T-helper 1 cell treated with Interleukin-12 subunit alpha and Interleukin-12 subunit beta and Interleukin-4 antibody, amounts not matched to agents 30 μg/mL and 1 μg/mL, for 36 hours (primary cell): ENCODE data around the gene ZC2HC1C.

Source experiments
- H3K27ac Mint-ChIP-seq: one replicate; pipeline ENCODE4 v1.8.0; 2021; ENCODE audit warnings: mild to moderate bottlenecking, mixed read lengths
- H3K27me3 Mint-ChIP-seq: one replicate; pipeline ENCODE4 v1.8.0; 2021; ENCODE audit warnings: low read depth, mixed read lengths
- H3K36me3 Mint-ChIP-seq: one replicate; pipeline ENCODE4 v1.8.0; 2021; ENCODE audit warnings: low read depth, mixed read lengths
- H3K4me1 Mint-ChIP-seq: one replicate; pipeline ENCODE4 v1.8.0; 2021; ENCODE audit warnings: low read depth, mixed read lengths
- H3K4me3 Mint-ChIP-seq: one replicate; pipeline ENCODE4 v1.8.0; 2021; ENCODE audit warnings: mild to moderate bottlenecking, moderate library complexity, mixed read lengths
- H3K9me3 Mint-ChIP-seq: one replicate; pipeline ENCODE4 v1.8.0; 2021; ENCODE audit warnings: mixed read lengths

The ZC2HC1C gene

GRCh38 chr14:75047506-75047905, 21.9 kb upstream of the ZC2HC1C start:
- no peak overlapping the region for H3K27ac Mint-ChIP-seq
- peaks cover 39% of the 10 kb centered on the region for H3K4me1 Mint-ChIP-seq
- H3K27me3 Mint-ChIP-seq = no peaks in the 10 kb centered on the region
- no peaks in the 10 kb centered on the region for H3K9me3 Mint-ChIP-seq
- no peak overlapping the region for H3K4me3 Mint-ChIP-seq
- peaks cover 23% of the 10 kb centered on the region for H3K36me3 Mint-ChIP-seq

GRCh38 chr14:75048101-75048500, 21.3 kb upstream of the ZC2HC1C start:
- Mint-ChIP-seq H3K27me3 (no peaks in the 10 kb centered on the region), H3K27ac (no peak overlapping the region), H3K4me3 (no peak overlapping the region), H3K36me3 (peaks cover 26% of the 10 kb centered on the region), H3K4me1 (peaks cover 41% of the 10 kb centered on the region), H3K9me3 (no peaks in the 10 kb centered on the region)

GRCh38 chr14:75049136-75049535, 20.3 kb upstream of the ZC2HC1C start:
- Mint-ChIP-seq H3K27me3 (no peaks in the 10 kb centered on the region), H3K27ac (no peak overlapping the region), H3K9me3 (no peaks in the 10 kb centered on the region), H3K36me3 (peaks cover 28% of the 10 kb centered on the region), H3K4me3 (no peak overlapping the region), H3K4me1 (peaks cover 46% of the 10 kb centered on the region)

- peaks cover 44% of the 10 kb centered on the region for H3K4me1 Mint-ChIP-seq
- H3K4me3 Mint-ChIP-seq = peak overlapping the region; percentile 78
- no peaks in the 10 kb centered on the region for H3K9me3 Mint-ChIP-seq
- peak overlapping the region; percentile 47 for H3K27ac Mint-ChIP-seq
- no peaks in the 10 kb centered on the region for H3K27me3 Mint-ChIP-seq
- H3K36me3 Mint-ChIP-seq = peaks cover 32% of the 10 kb centered on the region
Measured at GRCh38 chr14:75049731-75050201, 19.7 kb upstream of the ZC2HC1C start.

GRCh38 chr14:75050852-75051555, 18.4 kb upstream of the ZC2HC1C start, which contains the start of gene MLH3:
Gene MLH3 (minus strand): TSS chr14:75051467. CDS start chr14:75049655, 1,812 bp downstream.
- Mint-ChIP-seq H3K27ac (peak within 1 kb of the TSS; percentile 87), H3K27me3 (no peaks in the 10 kb centered on the region), H3K4me1 (peaks cover 40% of the 10 kb centered on the region), H3K9me3 (no peaks in the 10 kb centered on the region), H3K4me3 (peak within 1 kb of the TSS; percentile 89), H3K36me3 (peaks cover 39% of the 10 kb centered on the region)

- no peaks in the 10 kb centered on the region for H3K9me3 Mint-ChIP-seq
- H3K27ac Mint-ChIP-seq = peak overlapping the region; percentile 87
- H3K36me3 Mint-ChIP-seq = peaks cover 41% of the 10 kb centered on the region
- no peaks in the 10 kb centered on the region for H3K27me3 Mint-ChIP-seq
- peaks cover 42% of the 10 kb centered on the region for H3K4me1 Mint-ChIP-seq
- peak overlapping the region; percentile 89 for H3K4me3 Mint-ChIP-seq
Measured at GRCh38 chr14:75051556-75051899, 17.9 kb upstream of the ZC2HC1C start.

GRCh38 chr14:75053396-75054291, 15.8 kb upstream of the ZC2HC1C start:
- Mint-ChIP-seq H3K9me3 (no peaks in the 10 kb centered on the region), H3K4me3 (no peak overlapping the region), H3K36me3 (peaks cover 37% of the 10 kb centered on the region), H3K4me1 (peaks cover 31% of the 10 kb centered on the region), H3K27me3 (no peaks in the 10 kb centered on the region), H3K27ac (no peak overlapping the region)

- H3K9me3 Mint-ChIP-seq = no peaks in the 10 kb centered on the region
- H3K27me3 Mint-ChIP-seq = no peaks in the 10 kb centered on the region
- peaks cover 30% of the 10 kb centered on the region for H3K4me1 Mint-ChIP-seq
- no peak overlapping the region for H3K27ac Mint-ChIP-seq
- peaks cover 34% of the 10 kb centered on the region for H3K36me3 Mint-ChIP-seq
- no peak overlapping the region for H3K4me3 Mint-ChIP-seq
Measured at GRCh38 chr14:75054421-75054820, 15.0 kb upstream of the ZC2HC1C start.

- Mint-ChIP-seq H3K4me3 (no peak overlapping the region), H3K27me3 (no peaks in the 10 kb centered on the region), H3K9me3 (no peaks in the 10 kb centered on the region), H3K36me3 (peaks cover 36% of the 10 kb centered on the region), H3K27ac (no peak overlapping the region), H3K4me1 (peaks cover 22% of the 10 kb centered on the region)
Measured at GRCh38 chr14:75059642-75060041, 9.8 kb upstream of the ZC2HC1C start.

GRCh38 chr14:75060420-75060819, 9.0 kb upstream of the ZC2HC1C start:
- no peaks in the 10 kb centered on the region for H3K27me3 Mint-ChIP-seq
- H3K4me1 Mint-ChIP-seq = peaks cover 22% of the 10 kb centered on the region
- H3K36me3 Mint-ChIP-seq = peaks cover 35% of the 10 kb centered on the region
- H3K9me3 Mint-ChIP-seq = no peaks in the 10 kb centered on the region
- no peak overlapping the region for H3K4me3 Mint-ChIP-seq
- no peak overlapping the region for H3K27ac Mint-ChIP-seq

GRCh38 chr14:75063013-75063412, 6.4 kb upstream of the ZC2HC1C start:
- Mint-ChIP-seq H3K9me3 (no peaks in the 10 kb centered on the region), H3K4me3 (peak overlapping the region; percentile 99), H3K4me1 (peaks cover 21% of the 10 kb centered on the region), H3K27me3 (no peaks in the 10 kb centered on the region), H3K36me3 (peaks cover 24% of the 10 kb centered on the region), H3K27ac (peak overlapping the region; percentile 94)

GRCh38 chr14:75063491-75064204, 5.8 kb upstream of the ZC2HC1C start, which contains the start of gene ACYP1:
Gene ACYP1 (minus strand): TSS chr14:75064024. CDS start chr14:75063553, 471 bp downstream.
- peak within 1 kb of the TSS; percentile 94 for H3K27ac Mint-ChIP-seq
- peaks cover 22% of the 10 kb centered on the region for H3K36me3 Mint-ChIP-seq
- H3K4me1 Mint-ChIP-seq = peaks cover 21% of the 10 kb centered on the region
- peak within 1 kb of the TSS; percentile 99 for H3K4me3 Mint-ChIP-seq
- no peaks in the 10 kb centered on the region for H3K9me3 Mint-ChIP-seq
- H3K27me3 Mint-ChIP-seq = no peaks in the 10 kb centered on the region

- H3K27me3 Mint-ChIP-seq = no peaks in the 10 kb centered on the region
- no peaks in the 10 kb centered on the region for H3K9me3 Mint-ChIP-seq
- H3K27ac Mint-ChIP-seq = peak overlapping the region; percentile 94
- peak overlapping the region; percentile 99 for H3K4me3 Mint-ChIP-seq
- peaks cover 21% of the 10 kb centered on the region for H3K36me3 Mint-ChIP-seq
- peaks cover 21% of the 10 kb centered on the region for H3K4me1 Mint-ChIP-seq
Measured at GRCh38 chr14:75064205-75064567, 5.3 kb upstream of the ZC2HC1C start.

- Mint-ChIP-seq H3K4me1 (peaks cover 16% of the 10 kb centered on the region), H3K36me3 (peaks cover 2% of the 10 kb centered on the region)
Measured at GRCh38 chr14:75066691-75067090, 2.8 kb upstream of the ZC2HC1C start.

More at GRCh38 chr14:75066691-75067090, 2.8 kb upstream of the ZC2HC1C start:
- no peaks in the 10 kb centered on the region for H3K9me3 Mint-ChIP-seq
- peaks cover 4% of the 10 kb centered on the region for H3K27me3 Mint-ChIP-seq
- no peak overlapping the region for H3K27ac Mint-ChIP-seq
- H3K4me3 Mint-ChIP-seq = no peak overlapping the region
